Neuronal stem cell (in vitro differentiated cells): ENCODE measurements around the gene C20orf144.

Source experiments
- DNase-seq: peaks from one replicate; pipeline ENCODE4 v3.0.0-alpha.2; 2013; ENCODE audit warnings: low spot score
- H2AFZ ChIP-seq: one replicate; pipeline ENCODE4 v1.6.1; 2013; ENCODE audit warnings: mild to moderate bottlenecking, low read length, inconsistent platforms
- H2AK5ac ChIP-seq: 2 replicates; pipeline ENCODE4 v1.6.1; 2013; ENCODE audit warnings: low read depth, mild to moderate bottlenecking, inconsistent platforms, low read length, moderate library complexity, mixed read lengths
- H2BK120ac ChIP-seq: 2 replicates; pipeline ENCODE4 v1.6.1; 2013; ENCODE audit warnings: low read depth, mild to moderate bottlenecking, inconsistent platforms, low read length, moderate library complexity, mixed read lengths
- H2BK12ac ChIP-seq: one replicate; pipeline ENCODE4 v1.6.1; 2013; ENCODE audit warnings: low read length, inconsistent platforms
- H2BK15ac ChIP-seq: 2 replicates; pipeline ENCODE4 v1.6.1; 2013; ENCODE audit warnings: mild to moderate bottlenecking, low read length, inconsistent platforms, mixed read lengths
- H2BK5ac ChIP-seq: one replicate; pipeline ENCODE4 v1.6.1; 2013; ENCODE audit warnings: inconsistent platforms, mild to moderate bottlenecking, low read length, moderate library complexity
- H3K14ac ChIP-seq: one replicate; pipeline ENCODE4 v1.6.1; 2013; ENCODE audit warnings: low read length, inconsistent platforms
- H3K18ac ChIP-seq: 2 replicates; pipeline ENCODE4 v1.6.1; 2013; ENCODE audit warnings: low read length, inconsistent platforms
- H3K23ac ChIP-seq: 2 replicates; pipeline ENCODE4 v1.6.1; 2013; ENCODE audit warnings: low read depth, mild to moderate bottlenecking, mixed read lengths, low read length, inconsistent platforms; ENCODE audit not compliant: poor library complexity
- H3K27ac ChIP-seq: replicated peaks from 3 replicates; pipeline ENCODE4 v1.5.1; 2013; ENCODE audit warnings: low read length, inconsistent platforms
- H3K27me3 ChIP-seq, 3 experiments: 2 replicates each; pipeline ENCODE4 v1.6.1; 2013; ENCODE audit warnings: low read length in 3 of 3, mild to moderate bottlenecking in 2 of 3, inconsistent platforms in 1 of 3, low read depth in 1 of 3, mixed read lengths in 1 of 3, moderate library complexity in 1 of 3; ENCODE audit not compliant: control insufficient read depth in 3 of 3, insufficient read depth in 3 of 3
- H3K36me3 ChIP-seq, 2 donors: replicated peaks in 1 of 2; 2 replicates each; pipeline ENCODE4 v1.6.1; 2013; ENCODE audit warnings: low read length in 2 of 2; ENCODE audit not compliant: control insufficient read depth in 2 of 2, insufficient read depth in 2 of 2
- H3K4ac ChIP-seq: 2 replicates; pipeline ENCODE4 v1.6.1; 2013; ENCODE audit warnings: inconsistent platforms, mild to moderate bottlenecking, low read length, moderate library complexity
- H3K4me1 ChIP-seq, 2 donors: 1 replicate in 1 of 2; 2 replicates in 1 of 2; pipeline ENCODE4 v1.6.1; 2013; ENCODE audit warnings: low read length in 2 of 2, low read depth in 1 of 2; ENCODE audit not compliant: control insufficient read depth in 2 of 2, insufficient read depth in 1 of 2
- H3K4me2 ChIP-seq: one replicate; pipeline ENCODE4 v1.6.1; 2013; ENCODE audit warnings: mild to moderate bottlenecking, low read length, inconsistent platforms; ENCODE audit not compliant: insufficient read depth, poor library complexity, severe bottlenecking
- H3K4me3 ChIP-seq, 2 donors: 2 replicates each; pipeline ENCODE4 v1.5.1; 2013; ENCODE audit warnings: low read length in 2 of 2, mild to moderate bottlenecking in 2 of 2, inconsistent platforms in 1 of 2, moderate library complexity in 1 of 2
- H3K79me1 ChIP-seq: one replicate; pipeline ENCODE4 v1.6.1; 2013; ENCODE audit warnings: low read depth, mild to moderate bottlenecking, inconsistent platforms, low read length, moderate library complexity
- H3K9ac ChIP-seq: one replicate; pipeline ENCODE4 v1.6.1; 2013; ENCODE audit warnings: mild to moderate bottlenecking, low read depth, low read length, inconsistent platforms; ENCODE audit not compliant: poor library complexity
- H3K9me3 ChIP-seq, 2 donors: replicated peaks in 1 of 2; 2 replicates each; pipeline versions ENCODE3 to v1.6.1; 2013; ENCODE audit warnings: low read length in 2 of 2, mild to moderate bottlenecking in 2 of 2, inconsistent platforms in 1 of 2, low read depth in 1 of 2, mixed read lengths in 1 of 2, moderate library complexity in 1 of 2; ENCODE audit not compliant: control insufficient read depth in 2 of 2, insufficient read depth in 1 of 2
- H4K8ac ChIP-seq: one replicate; pipeline ENCODE4 v1.6.1; 2013; ENCODE audit warnings: low read depth, mild to moderate bottlenecking, inconsistent platforms, low read length, moderate library complexity
- H4K91ac ChIP-seq: one replicate; pipeline ENCODE4 v1.6.1; 2013; ENCODE audit warnings: low read length, low read depth, mild to moderate bottlenecking, inconsistent platforms; ENCODE audit not compliant: poor library complexity
- WGBS, 2 donors: extraction: QIAGEN DNeasy Blood & Tissue Kit; methylation state at CpG; one replicate each; pipeline ENCODE4 v1.1.7; 2013; ENCODE audit warnings: missing lambda C conversion rate in 2 of 2, mixed read lengths in 1 of 2; ENCODE audit not compliant: insufficient read length in 2 of 2, insufficient replicate concordance in 1 of 2; ENCODE audit errors: extremely low coverage in 2 of 2; 5-methylcytosine and 5-hydroxymethylcytosine counted together

The C20orf144 gene

GRCh38 chr20:33640287-33640686 is 21.8 kb upstream of the C20orf144 start:
- no peak overlapping the region for H3K18ac ChIP-seq
- H3K36me3 ChIP-seq: peaks cover 20 to 77% of the 10 kb centered on the region in 2 donors

GRCh38 chr20:33644313-33645071 is 17.6 kb upstream of the C20orf144 start:
- Histone ChIP-seq H3K23ac (peak overlapping the region; percentile 45), H3K27me3 (no peaks in the 10 kb centered on the region), H3K14ac (no peak overlapping the region), H3K4ac (no peak overlapping the region), H3K4me3 (no peak overlapping the region), H2BK120ac (no peak overlapping the region), H3K9ac (no peak overlapping the region), H3K79me1 (peaks cover 2% of the 10 kb centered on the region), H2AFZ (no peak overlapping the region), H3K4me2 (no peak overlapping the region), H3K18ac (no peak overlapping the region), H2AK5ac (no peak overlapping the region), H4K8ac (no peak overlapping the region), H3K27ac (no peak overlapping the region), H2BK12ac (no peak overlapping the region), H3K9me3 (no peaks in the 10 kb centered on the region), H2BK15ac (no peak overlapping the region), H3K4me1 (peaks cover 0 to 2% of the 10 kb centered on the region in 2 donors), H4K91ac (no peak overlapping the region), H2BK5ac (no peak overlapping the region), H3K36me3 (peaks cover 22 to 76% of the 10 kb centered on the region in 2 donors)
- DNase-seq: no peak
- WGBS, 2 donors: no CpG with 5 or more reads among the region's 28 CpGs

More at GRCh38 chr20:33640287-33640686, 21.8 kb upstream of the C20orf144 start:
- H3K9me3 ChIP-seq: no peaks in the 10 kb centered on the region
- no CpG with 5 or more reads among the region's 13 CpGs for WGBS, 2 donors
- no peak overlapping the region for H3K14ac ChIP-seq
- no peak overlapping the region for H3K9ac ChIP-seq
- no peak overlapping the region for H4K8ac ChIP-seq
- no peak overlapping the region for H2BK120ac ChIP-seq
- no peak overlapping the region for H2AK5ac ChIP-seq
- no peak overlapping the region for H3K27ac ChIP-seq
- no peak overlapping the region for H3K4ac ChIP-seq
- no peak overlapping the region for H4K91ac ChIP-seq
- no peak overlapping the region for H3K4me3 ChIP-seq
- H2BK15ac ChIP-seq: no peak overlapping the region
- no peaks in the 10 kb centered on the region for H3K27me3 ChIP-seq
- no peaks in the 10 kb centered on the region for H3K4me1 ChIP-seq
- H2AFZ ChIP-seq: no peak overlapping the region
- peaks cover 2% of the 10 kb centered on the region for H3K79me1 ChIP-seq
- H2BK5ac ChIP-seq: no peak overlapping the region
- no peak overlapping the region for H2BK12ac ChIP-seq
- H3K4me2 ChIP-seq: no peak overlapping the region
- H3K23ac ChIP-seq: no peak overlapping the region
- no peak for DNase-seq

- no peak overlapping the region for H4K91ac ChIP-seq
- H3K4me1 ChIP-seq: peaks cover 0 to 3% of the 10 kb centered on the region in 2 donors
- peaks cover 22 to 71% of the 10 kb centered on the region in 2 donors for H3K36me3 ChIP-seq
- no peaks in the 10 kb centered on the region for H3K27me3 ChIP-seq
- peaks cover 2% of the 10 kb centered on the region for H3K79me1 ChIP-seq
- H3K9me3 ChIP-seq: no peaks in the 10 kb centered on the region
- H2BK12ac ChIP-seq: no peak overlapping the region
- H3K4ac ChIP-seq: no peak overlapping the region
- no peak overlapping the region for H3K9ac ChIP-seq
- H2AFZ ChIP-seq: no peak overlapping the region
- H2BK5ac ChIP-seq: no peak overlapping the region
- no peak overlapping the region for H2BK120ac ChIP-seq
- no peak overlapping the region for H2BK15ac ChIP-seq
- no CpG with 5 or more reads among the region's 4 CpGs for WGBS, 2 donors
- no peak overlapping the region for H3K4me3 ChIP-seq
- H3K27ac ChIP-seq: no peak overlapping the region
- H3K4me2 ChIP-seq: no peak overlapping the region
- H3K14ac ChIP-seq: no peak overlapping the region
- no peak overlapping the region for H3K18ac ChIP-seq
- H3K23ac ChIP-seq: peak overlapping the region; percentile 45
- H2AK5ac ChIP-seq: no peak overlapping the region
- no peak overlapping the region for H4K8ac ChIP-seq
- DNase-seq: no peak
Observed at GRCh38 chr20:33645072-33645358, 17.1 kb upstream of the C20orf144 start.

- no peak overlapping the region for H3K4me3 ChIP-seq
- no peak overlapping the region for H3K18ac ChIP-seq
- H3K9ac ChIP-seq: no peak overlapping the region
- no peak overlapping the region for H2AK5ac ChIP-seq
- peaks cover 0 to 3% of the 10 kb centered on the region in 2 donors for H3K4me1 ChIP-seq
- H3K4ac ChIP-seq: no peak overlapping the region
- H2BK15ac ChIP-seq: no peak overlapping the region
- no peak overlapping the region for H2BK5ac ChIP-seq
- no peak overlapping the region for H3K4me2 ChIP-seq
- WGBS, 2 donors: no CpG with 5 or more reads among the region's 2 CpGs
- no peak for DNase-seq
- no peak overlapping the region for H2AFZ ChIP-seq
- no peak overlapping the region for H2BK120ac ChIP-seq
- no peaks in the 10 kb centered on the region for H3K27me3 ChIP-seq
- H4K8ac ChIP-seq: no peak overlapping the region
- peaks cover 18 to 67% of the 10 kb centered on the region in 2 donors for H3K36me3 ChIP-seq
- H2BK12ac ChIP-seq: no peak overlapping the region
- no peak overlapping the region for H3K14ac ChIP-seq
- no peaks in the 10 kb centered on the region for H3K9me3 ChIP-seq
- H4K91ac ChIP-seq: no peak overlapping the region
- H3K27ac ChIP-seq: no peak overlapping the region
- no peak overlapping the region for H3K23ac ChIP-seq
- peaks cover 2% of the 10 kb centered on the region for H3K79me1 ChIP-seq
Observed at GRCh38 chr20:33645396-33645795, 16.7 kb upstream of the C20orf144 start.
